Activated CD4-positive, alpha-beta T cell treated with anti-CD3 and anti-CD28 coated beads for 4 hours (primary cell): ENCODE data around the gene AKAP12.
"Not testable (repeated sequence)": the region's sequence is repeated elsewhere in the genome, so short reads cannot be mapped to it uniquely, and the experiment has no call there.

Experiments used
- DNase-seq, 2 donors: peaks; one replicate each; pipeline ENCODE4 v3.0.0-alpha.2; 2020

The AKAP12 gene

GRCh38 chr6:151285122-151285521, 45.4 kb downstream of the AKAP12 start:
- DNase-seq: no peak

GRCh38 chr6:151286214-151286613, 46.4 kb downstream of the AKAP12 start:
- no peak for DNase-seq

GRCh38 chr6:151288712-151289398, 49.1 kb downstream of the AKAP12 start:
- no peak for DNase-seq

- DNase-seq: no peak
These were observed 49.7 kb downstream of the AKAP12 start for GRCh38 chr6:151289399-151290007.

- no peak for DNase-seq
These were observed 51.3 kb downstream of the AKAP12 start for GRCh38 chr6:151290877-151291721.

- DNase-seq: no peak
These were observed 51.9 kb downstream of the AKAP12 start for GRCh38 chr6:151291722-151292059.

- no peak for DNase-seq
These were observed 53.4 kb downstream of the AKAP12 start for GRCh38 chr6:151292974-151293687.

- DNase-seq: no peak
These were observed 53.9 kb downstream of the AKAP12 start for GRCh38 chr6:151293688-151294016.

- no peak for DNase-seq
These were observed 54.9 kb downstream of the AKAP12 start for GRCh38 chr6:151294561-151295101.

GRCh38 chr6:151297886-151298285, 58.1 kb downstream of the AKAP12 start:
- DNase-seq: no peak

- DNase-seq: no peak
These were observed 59.2 kb downstream of the AKAP12 start for GRCh38 chr6:151299011-151299410.

- no peak for DNase-seq
These were observed 60.7 kb downstream of the AKAP12 start for GRCh38 chr6:151300267-151300991.

- no peak for DNase-seq
These were observed 61.8 kb downstream of the AKAP12 start for GRCh38 chr6:151301547-151301946.

- no peak for DNase-seq
These were observed 63.5 kb downstream of the AKAP12 start for GRCh38 chr6:151303231-151303630.

- DNase-seq: no peak
These were observed 66.6 kb downstream of the AKAP12 start for GRCh38 chr6:151306269-151306783.

GRCh38 chr6:151307501-151307900, 67.7 kb downstream of the AKAP12 start:
- DNase-seq: no peak

- no peak for DNase-seq
These were observed 69.9 kb downstream of the AKAP12 start for GRCh38 chr6:151309619-151310018.

- DNase-seq: no peak
These were observed 70.5 kb downstream of the AKAP12 start for GRCh38 chr6:151310279-151310678.

GRCh38 chr6:151310852-151311767, 71.3 kb downstream of the AKAP12 start:
- no peak for DNase-seq

GRCh38 chr6:151313066-151313491, 73.3 kb downstream of the AKAP12 start:
- no peak for DNase-seq

- not testable (repeated sequence) for DNase-seq
These were observed 75.9 kb downstream of the AKAP12 start for GRCh38 chr6:151315661-151316060.
